Pancreas (tissue), 10 donors: ENCODE measurements around the gene UBXN6. TPM values are rescaled to one million over a fixed set of nuclear protein-coding genes. Genes with fewer than 3 reads are reported as not detected.
A peak's percentile ranks its signal among the peaks of the same experiment; 100 is the strongest.

ENCODE experiments used
- ATAC-seq, 4 donors: fragments of 200-7000 bp; cut with Tn5 transposase; one replicate each; pipeline versions ENCODE4 v1.8.0 to v1.9.1; 2020; ENCODE audit warnings: mild to moderate bottlenecking in 4 of 4, moderate library complexity in 4 of 4
- DNase-seq, 6 donors: peaks; one replicate each; pipeline ENCODE4 v3.0.0-alpha.2; 2020
- FAIRE-seq: peaks from 2 replicates; lab custom pipeline; 2012; peaks lifted over from hg19 to GRCh38; lab: Jason Lieb, UNC
- H3K27ac ChIP-seq, 4 donors: fragments of 200-600 bp; sonication (generic); 1 replicate in 3 of 4; 2 replicates in 1 of 4; pipeline versions ENCODE4 v1.5.0 to v1.8.0; 2020
- H3K27me3 ChIP-seq, 4 donors: fragments of 200-600 bp; one replicate each; pipeline ENCODE4 v1.8.0; 2021
- H3K36me3 ChIP-seq, 3 donors: fragments of 200-600 bp; sonication (generic) in 1 of 3; one replicate each; pipeline versions ENCODE4 v1.5.0 to v1.8.0; 2020 to 2021
- H3K4me1 ChIP-seq, 3 donors: fragments of 200-600 bp; one replicate each; pipeline ENCODE4 v1.8.0; 2021
- H3K4me3 ChIP-seq, 4 donors: fragments of 200-600 bp; sonication (generic) in 2 of 4; one replicate each; pipeline versions ENCODE4 v1.5.0 to v1.8.0; 2020 to 2021
- H3K9me3 ChIP-seq, 4 donors: fragments of 200-600 bp; one replicate each; pipeline ENCODE4 v1.8.0; 2021
- WGBS, 2 donors: extraction: QIAGEN DNeasy Blood & Tissue Kit; methylation state at CpG; one replicate each; pipeline ENCODE4 v1.1.7; 2013; 5-methylcytosine and 5-hydroxymethylcytosine counted together
- intact Hi-C, 3 donors: fragments of 100-400 bp; cut with DNase I; formaldehyde crosslinking; loops; one replicate each; pipeline versions ENCODE4 v1.11.1 to v1.14.2; 2022
- polyA plus RNA-seq, 2 donors: library from polyadenylated mRNA; stranded (reverse); fragments of 200-250 nt; gene quantifications; one replicate each; pipeline ENCODE4 v1.2.3, GENCODE V29; 2013
- total RNA-seq, 6 donors: library from RNA; stranded (reverse); fragmentation: NEBNext Ultra II Directional in 4 of 6; extraction: Animal tissue kit (Norgen Biotek cat#: 25700) in 4 of 6; gene quantifications; one replicate each; pipeline versions ENCODE4 v1.2.1 to v1.2.4, GENCODE V29; 2021 to 2023
- TF ChIP-seq, protein P1 (sequence below), 4 donors: fragments of 200-600 bp; sonication (generic) in 3 of 4; IDR thresholded peaks; one replicate each; pipeline versions ENCODE4 v1.5.0 to v1.8.0; 2021; ENCODE audit warnings: antibody characterized with exemption in 4 of 4
- donor health status: healthy with polysubstance abuse.
- donor health status: DM: no; HTN: no; CAD: no; lungs with moderate emphysema.
- donor health status: DM: no; HTN: no; CAD: no.
- donor health status: control.
- donor health status: control.
- donor health status: Bipolar disorder and iron deficiency.
- donor health status: DM: yes; HTN: yes; CAD: no.
- donor health status: DM: no; HTN: no; CAD: no.
- donor health status: DM: no; HTN: no; CAD: no.
- donor health status: DM: yes; HTN: yes; CAD: no.

Gene UBXN6
- total and polyA plus RNA-seq, 8 donors, result 57.2 to 130 (median 72.2) TPM

DNA sequence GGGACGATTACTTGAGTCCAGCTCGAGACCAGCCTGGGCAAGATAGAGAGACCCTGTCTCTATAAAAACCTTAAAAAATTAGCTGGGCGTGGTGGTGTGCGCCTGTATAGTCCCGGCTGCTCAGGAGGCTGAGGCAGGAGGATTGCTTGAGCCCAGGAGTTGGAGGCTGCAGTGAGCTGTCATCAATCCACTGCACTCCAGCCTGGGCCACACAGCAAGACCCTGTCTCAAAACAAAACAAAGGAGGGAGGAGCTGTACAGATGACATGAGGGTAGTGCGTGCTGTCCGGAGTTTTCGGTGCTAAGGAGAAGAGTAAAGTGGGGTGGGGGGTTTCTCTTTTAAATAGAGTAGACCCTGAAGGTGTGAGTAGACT is 37.1 kb upstream of the UBXN6 start:
- Histone ChIP-seq H3K27me3 (no peaks in the 10 kb centered on the region), H3K27ac (no peak overlapping the region), H3K4me1 (no peaks in the 10 kb centered on the region), H3K4me3 (no peak overlapping the region), H3K9me3 (no peaks in the 10 kb centered on the region), H3K36me3 (peaks cover 4 to 33% (median 16%) of the 10 kb centered on the region in 3 donors)
- ATAC-seq (no peak), DNase-seq (no peak), FAIRE-seq (no peak)
- TF ChIP-seq, protein P1, sequence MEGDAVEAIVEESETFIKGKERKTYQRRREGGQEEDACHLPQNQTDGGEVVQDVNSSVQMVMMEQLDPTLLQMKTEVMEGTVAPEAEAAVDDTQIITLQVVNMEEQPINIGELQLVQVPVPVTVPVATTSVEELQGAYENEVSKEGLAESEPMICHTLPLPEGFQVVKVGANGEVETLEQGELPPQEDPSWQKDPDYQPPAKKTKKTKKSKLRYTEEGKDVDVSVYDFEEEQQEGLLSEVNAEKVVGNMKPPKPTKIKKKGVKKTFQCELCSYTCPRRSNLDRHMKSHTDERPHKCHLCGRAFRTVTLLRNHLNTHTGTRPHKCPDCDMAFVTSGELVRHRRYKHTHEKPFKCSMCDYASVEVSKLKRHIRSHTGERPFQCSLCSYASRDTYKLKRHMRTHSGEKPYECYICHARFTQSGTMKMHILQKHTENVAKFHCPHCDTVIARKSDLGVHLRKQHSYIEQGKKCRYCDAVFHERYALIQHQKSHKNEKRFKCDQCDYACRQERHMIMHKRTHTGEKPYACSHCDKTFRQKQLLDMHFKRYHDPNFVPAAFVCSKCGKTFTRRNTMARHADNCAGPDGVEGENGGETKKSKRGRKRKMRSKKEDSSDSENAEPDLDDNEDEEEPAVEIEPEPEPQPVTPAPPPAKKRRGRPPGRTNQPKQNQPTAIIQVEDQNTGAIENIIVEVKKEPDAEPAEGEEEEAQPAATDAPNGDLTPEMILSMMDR (IDR thresholded peaks at IDR 0.05), result no peak
- 96% methylated on average over 8 of the region's 8 CpGs for WGBS, 2 donors
- intact Hi-C loops, result no loop called here

DNA sequence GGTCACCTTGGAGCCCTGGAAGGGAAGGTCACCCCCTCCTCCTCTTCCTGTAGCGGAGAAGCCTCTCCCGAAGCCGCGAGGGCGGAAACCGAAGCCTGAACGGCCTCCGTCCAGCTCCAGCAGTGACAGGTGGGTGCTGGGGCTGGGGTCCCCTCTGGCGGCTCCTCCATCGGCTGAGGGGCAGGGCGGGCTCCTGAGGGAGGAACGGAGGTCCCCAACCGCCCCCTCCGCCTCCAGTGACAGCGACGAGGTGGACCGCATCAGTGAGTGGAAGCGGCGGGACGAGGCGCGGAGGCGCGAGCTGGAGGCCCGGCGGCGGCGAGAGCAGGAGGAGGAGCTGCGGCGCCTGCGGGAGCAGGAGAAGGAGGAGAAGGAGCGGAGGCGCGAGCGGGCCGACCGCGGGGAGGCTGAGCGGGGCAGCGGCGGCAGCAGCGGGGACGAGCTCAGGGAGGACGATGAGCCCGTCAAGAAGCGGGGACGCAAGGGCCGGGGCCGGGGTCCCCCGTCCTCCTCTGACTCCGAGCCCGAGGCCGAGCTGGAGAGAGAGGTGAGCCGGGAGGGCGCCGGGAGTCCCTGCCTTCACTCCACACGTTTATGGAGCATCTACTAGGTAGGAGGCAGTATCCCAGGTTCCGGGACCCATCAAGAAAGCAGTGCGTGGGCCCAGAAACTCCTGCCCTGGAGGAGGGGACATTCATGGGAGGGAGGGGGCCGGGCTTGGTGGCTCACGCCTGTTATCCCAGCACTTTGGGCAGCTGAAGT is 36.5 kb upstream of the UBXN6 start:
- ATAC-seq, result no peak
- intact Hi-C loops, result no loop called here

DNA sequence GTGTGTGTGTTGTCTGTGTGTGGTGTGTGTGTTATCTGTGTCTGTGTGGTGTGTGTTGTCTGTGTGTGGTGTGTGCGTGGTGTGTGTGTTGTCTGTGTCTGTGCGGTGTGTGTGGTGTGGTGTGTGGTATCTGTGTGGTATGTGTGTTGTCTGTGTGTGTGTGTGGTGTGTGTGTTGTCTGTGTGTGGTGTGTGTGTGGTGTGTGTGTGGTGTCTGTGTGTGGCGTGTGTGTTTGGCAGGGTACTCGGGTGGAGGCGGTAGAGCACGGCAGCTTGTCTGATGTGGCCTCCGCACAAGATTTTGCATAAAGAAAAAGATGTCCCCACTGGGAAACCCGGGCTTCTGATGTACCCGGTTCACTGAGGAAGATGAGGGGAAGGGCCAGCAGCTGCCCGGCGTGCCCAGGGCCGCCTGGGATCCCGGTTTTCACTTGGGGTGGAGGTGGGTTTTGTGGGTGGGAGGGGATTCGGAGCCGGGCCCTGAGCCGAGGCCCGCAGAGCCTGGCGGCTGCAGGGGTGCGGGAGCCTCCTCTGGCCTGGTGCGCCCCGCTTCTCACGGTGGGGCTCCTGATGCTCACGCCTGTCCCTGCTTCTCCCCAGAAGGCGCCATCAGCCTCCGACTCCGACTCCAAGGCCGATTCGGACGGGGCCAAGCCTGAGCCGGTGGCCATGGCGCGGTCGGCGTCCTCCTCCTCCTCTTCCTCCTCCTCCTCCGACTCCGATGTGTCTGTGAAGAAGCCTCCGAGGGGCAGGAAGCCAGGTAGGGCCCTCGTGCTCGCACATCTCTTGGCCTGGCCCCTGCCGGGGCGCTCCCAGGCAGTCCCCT is 35.7 kb upstream of the UBXN6 start:
- DNase-seq (peak in 2 of 6 donors; percentile 46 to 57), FAIRE-seq (no peak), ATAC-seq (no peak)
- Histone ChIP-seq H3K4me3 (no peak overlapping the region), H3K27me3 (no peaks in the 10 kb centered on the region), H3K4me1 (no peaks in the 10 kb centered on the region), H3K27ac (no peak overlapping the region), H3K9me3 (no peaks in the 10 kb centered on the region), H3K36me3 (peaks cover 4 to 33% (median 16%) of the 10 kb centered on the region in 3 donors)
- intact Hi-C loops, result no loop called here
- WGBS, 2 donors, result 95 to 97% methylated on average over 41 of the region's 41 CpGs
- TF ChIP-seq, protein P1 (IDR thresholded peaks at IDR 0.05), result no peak

More for the DNA sequence above, 36.5 kb upstream of the UBXN6 start:
- FAIRE-seq (no peak), DNase-seq (peak in 3 of 6 donors; percentile 22 to 65 (median 51))
- peaks cover 4 to 33% (median 16%) of the 10 kb centered on the region in 3 donors for H3K36me3 ChIP-seq
- no peaks in the 10 kb centered on the region for H3K9me3 ChIP-seq
- H3K4me1 ChIP-seq, result no peaks in the 10 kb centered on the region
- no peak overlapping the region for H3K27ac ChIP-seq
- TF ChIP-seq, protein P1 (IDR thresholded peaks at IDR 0.05), result no peak
- 95 to 96% methylated on average over 47 to 61 of the region's 61 CpGs for WGBS, 2 donors
- no peak overlapping the region for H3K4me3 ChIP-seq
- H3K27me3 ChIP-seq, result no peaks in the 10 kb centered on the region

DNA sequence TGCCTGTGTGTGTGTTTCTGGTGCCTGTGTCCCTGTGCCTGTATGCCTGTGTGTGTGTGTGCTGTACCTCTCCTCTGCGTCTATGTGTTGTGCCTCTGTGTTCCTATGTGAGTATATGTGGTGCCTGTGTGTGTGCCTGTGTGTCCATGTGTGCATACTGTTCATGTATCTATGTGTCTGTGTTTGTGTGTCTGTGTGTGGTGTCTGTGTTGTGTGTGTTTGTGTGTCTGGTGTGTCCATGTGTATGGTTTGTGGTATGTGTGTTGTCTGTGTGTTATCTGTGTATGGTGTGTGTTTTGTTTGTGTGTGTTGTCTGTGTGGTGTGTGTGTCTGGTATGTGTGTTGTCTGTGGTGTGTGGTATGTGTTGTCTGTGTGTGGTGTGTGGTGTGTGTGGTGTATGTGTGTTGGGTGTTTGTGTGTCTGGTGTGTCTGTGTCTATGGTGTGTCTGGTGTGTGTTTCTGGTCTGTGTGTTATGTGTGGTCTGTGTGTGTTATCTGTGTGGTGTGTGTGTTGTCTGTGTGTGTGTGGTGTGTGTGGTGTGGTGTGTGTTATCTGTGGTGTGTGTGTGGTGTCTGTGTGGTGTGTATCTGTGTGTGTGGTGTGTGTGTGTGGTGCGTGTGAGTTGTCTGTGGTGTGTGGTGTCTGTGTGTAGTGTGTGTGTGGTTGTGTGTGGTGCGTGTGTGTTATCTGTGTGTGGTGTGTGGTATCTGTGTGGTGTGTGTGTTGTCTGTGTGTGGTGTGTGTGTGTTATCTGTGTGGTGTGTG is 34.9 kb upstream of the UBXN6 start:
- 94 to 99% methylated on average over 3 of the region's 3 CpGs for WGBS, 2 donors
- Histone ChIP-seq H3K4me1 (no peaks in the 10 kb centered on the region), H3K9me3 (no peaks in the 10 kb centered on the region), H3K27me3 (no peaks in the 10 kb centered on the region), H3K4me3 (no peak overlapping the region), H3K36me3 (peaks cover 4 to 27% (median 16%) of the 10 kb centered on the region in 3 donors), H3K27ac (no peak overlapping the region)
- intact Hi-C loops, result no loop called here
- FAIRE-seq (no peak), ATAC-seq (no peak), DNase-seq (no peak)
- TF ChIP-seq, protein P1 (IDR thresholded peaks at IDR 0.05), result no peak
